ENCODE results near the gene CACNB1. TPM values are rescaled to one million over a fixed set of nuclear protein-coding genes. Genes with fewer than 3 reads are reported as not detected.
"Not testable (repeated sequence)": the region's sequence is repeated elsewhere in the genome, so short reads cannot be mapped to it uniquely, and the experiment has no call there.

The CACNB1 gene
- total RNA-seq, 4 donors from 2014 or later: 3.6 to 7.9 (median 5.9) TPM

- Histone ChIP-seq H3K36me3 (no peaks in the 10 kb centered on the region), H3K27me3 (peaks cover 4% of the 10 kb centered on the region), H3K27ac (no peak overlapping the region), H3K9me3 (peaks cover 0 to 4% (median 0%) of the 10 kb centered on the region in 3 donors), H3K4me1 (peaks cover 0 to 33% (median 5%) of the 10 kb centered on the region in 3 donors), H3K4me3 (no peak overlapping the region)
- TF ChIP-seq EP300 (IDR thresholded peaks at IDR 0.05) (no peak), POLR2A (IDR thresholded peaks at IDR 0.05) (no peak), CTCF (IDR thresholded peaks at IDR 0.05) (no peak)
- ATAC-seq: no peak
- 89 to 96% methylated on average over 13 to 14 of the region's 14 CpGs for WGBS, 2 donors (ENCODE audit: low coverage in 1 of 2)
Measured at GRCh38 chr17:39169101-39169500, 28.4 kb downstream of the CACNB1 start.

GRCh38 chr17:39168503-39168902 is 29.0 kb downstream of the CACNB1 start:
- H3K9me3 ChIP-seq, ATAC-seq, H3K27me3 ChIP-seq, H3K27ac ChIP-seq, H3K4me3 ChIP-seq, H3K36me3 ChIP-seq: not testable (repeated sequence)
- 94% methylated on average over 5 to 8 of the region's 10 CpGs for WGBS, 2 donors (ENCODE audit: low coverage in 1 of 2)
- peaks cover 0 to 39% (median 9%) of the 10 kb centered on the region in 3 donors for H3K4me1 ChIP-seq

GRCh38 chr17:39167476-39167875 is 30.0 kb downstream of the CACNB1 start:
- Histone ChIP-seq H3K9me3 (peaks cover 0 to 4% (median 0%) of the 10 kb centered on the region in 3 donors), H3K36me3 (no peaks in the 10 kb centered on the region), H3K4me3 (no peak overlapping the region), H3K4me1 (peaks cover 0 to 39% (median 9%) of the 10 kb centered on the region in 3 donors), H3K27me3 (peaks cover 4% of the 10 kb centered on the region), H3K27ac (no peak overlapping the region)
- no peak for ATAC-seq
- no peak for TF ChIP-seq EP300 (IDR thresholded peaks at IDR 0.05)
- no peak for TF ChIP-seq POLR2AphosphoS5 (IDR thresholded peaks at IDR 0.05)
- WGBS, 2 donors (ENCODE audit: low coverage in 1 of 2): 21 to 28% methylated on average over 2 of the region's 2 CpGs

GRCh38 chr17:39166437-39167335 is 30.8 kb downstream of the CACNB1 start:
- no peak for ATAC-seq
- H3K4me3 ChIP-seq: no peak overlapping the region
- H3K27ac ChIP-seq: no peak overlapping the region
- H3K4me1 ChIP-seq: peaks cover 0 to 39% (median 9%) of the 10 kb centered on the region in 3 donors
- TF ChIP-seq POLR2AphosphoS5 (IDR thresholded peaks at IDR 0.05): no peak
- TF ChIP-seq EP300 (IDR thresholded peaks at IDR 0.05): no peak
- no peak for TF ChIP-seq POLR2A (IDR thresholded peaks at IDR 0.05)
- TF ChIP-seq CTCF (IDR thresholded peaks at IDR 0.05): no peak
- WGBS, 2 donors (ENCODE audit: low coverage in 1 of 2): 46 to 83% methylated on average over 3 to 5 of the region's 7 CpGs
- peaks cover 3% of the 10 kb centered on the region for H3K27me3 ChIP-seq
- peaks cover 0 to 4% (median 0%) of the 10 kb centered on the region in 3 donors for H3K9me3 ChIP-seq
- H3K36me3 ChIP-seq: no peaks in the 10 kb centered on the region

- ATAC-seq: no peak
- WGBS, 2 donors (ENCODE audit: low coverage in 1 of 2): no CpG with 5 or more reads among the region's 17 CpGs
- H3K4me1 ChIP-seq: peaks cover 0 to 39% (median 9%) of the 10 kb centered on the region in 3 donors
- no peaks in the 10 kb centered on the region for H3K36me3 ChIP-seq
- H3K27ac ChIP-seq: peak within 1 kb of the TSS in 3 of 4 donors; percentile 48 to 51 (median 49)
- peaks cover 0 to 4% (median 0%) of the 10 kb centered on the region in 3 donors for H3K9me3 ChIP-seq
- H3K4me3 ChIP-seq: peak within 1 kb of the TSS; percentile 25 to 58
- TF ChIP-seq POLR2A (IDR thresholded peaks at IDR 0.05) (no peak), POLR2AphosphoS5 (IDR thresholded peaks at IDR 0.05) (no peak), CTCF (IDR thresholded peaks at IDR 0.05) (no peak), EP300 (IDR thresholded peaks at IDR 0.05) (no peak)
- H3K27me3 ChIP-seq: no peaks in the 10 kb centered on the region
Measured at GRCh38 chr17:39165841-39166349, 31.6 kb downstream of the CACNB1 start, which contains the start of gene ARL5C. Gene ARL5C, minus strand, starts transcription at chr17:39166161. Its CDS starts 401 bp downstream, at chr17:39165760.

Data from gastroesophageal sphincter (tissue), 4 donors.